ENCODE data around the gene CC2D2A. TPM values are rescaled to one million over a fixed set of nuclear protein-coding genes. Genes with fewer than 3 reads are reported as not detected.
A peak's percentile ranks its signal among the peaks of the same experiment; 100 is the strongest.

CC2D2A gene
- total and polyA plus RNA-seq, 10 of the 15 experiments (the other 5 are each of a cell fraction or from before 2014, with no cell fraction given), result 0.04 to 1.1 (median 0.26) TPM

- Histone ChIP-seq H3K4me3 (no peak overlapping the region), H4K20me1 (ENCODE audit: control insufficient read depth, insufficient read depth) (no peaks in the 10 kb centered on the region), H3K9ac (ENCODE audit: control insufficient read depth, insufficient read depth, low read length) (no peak overlapping the region), H3K9me3 (replicated peaks; ENCODE audit: control insufficient read depth, insufficient read depth, low read length) (no peaks in the 10 kb centered on the region), H3K27ac (ENCODE audit: control insufficient read depth, insufficient read depth) (no peak overlapping the region), H3K4me2 (ENCODE audit: control insufficient read depth, insufficient read depth) (peak overlapping the region; percentile 66), H3K79me2 (ENCODE audit: control insufficient read depth, insufficient read depth, low read length) (peaks cover 73% of the 10 kb centered on the region), H2AFZ (ENCODE audit: control insufficient read depth, low read depth, low read length) (no peak overlapping the region), H3K4me1 (ENCODE audit: control insufficient read depth, insufficient read depth, low read length) (peaks cover 25% of the 10 kb centered on the region), H3K36me3 (ENCODE audit: control insufficient read depth in 2 of 2, insufficient read depth in 2 of 2, low read length in 1 of 2) (no peaks in the 10 kb centered on the region), H3K27me3 (replicated peaks in 1 of 2; ENCODE audit: control insufficient read depth in 2 of 2, insufficient read depth in 2 of 2, low read length in 1 of 2) (no peaks in the 10 kb centered on the region)
- in situ Hi-C loops (cut with MboI), result no loop called here
- peak; percentile 40 for ATAC-seq
- RAD21 ChIA-PET (ENCODE audit: unreplicated experiment), result interaction anchor here (3.0 kb wide), 1 partner anchor 169 kb away, joined by 16 read pairs; no protein-coding TSS in a partner anchor
- DNase-seq (ENCODE audit: low read depth, low spot score), result no peak
- CTCF ChIA-PET, result interaction anchor here (0.7 to 1.4 kb wide), 4 partner anchors 12 to 485 kb away, joined by 3 to 4 read pairs (median 4); no protein-coding TSS in a partner anchor
- SMC1A ChIA-PET (ENCODE audit: uncharacterized antibody, unreplicated experiment), result interaction anchor here (0.6 to 1.8 kb wide), 6 partner anchors 14 to 490 kb away, joined by 3 to 6 read pairs (median 3); partner anchors contain the start of gene FAM200B
- TF ChIP-seq, protein P1, sequence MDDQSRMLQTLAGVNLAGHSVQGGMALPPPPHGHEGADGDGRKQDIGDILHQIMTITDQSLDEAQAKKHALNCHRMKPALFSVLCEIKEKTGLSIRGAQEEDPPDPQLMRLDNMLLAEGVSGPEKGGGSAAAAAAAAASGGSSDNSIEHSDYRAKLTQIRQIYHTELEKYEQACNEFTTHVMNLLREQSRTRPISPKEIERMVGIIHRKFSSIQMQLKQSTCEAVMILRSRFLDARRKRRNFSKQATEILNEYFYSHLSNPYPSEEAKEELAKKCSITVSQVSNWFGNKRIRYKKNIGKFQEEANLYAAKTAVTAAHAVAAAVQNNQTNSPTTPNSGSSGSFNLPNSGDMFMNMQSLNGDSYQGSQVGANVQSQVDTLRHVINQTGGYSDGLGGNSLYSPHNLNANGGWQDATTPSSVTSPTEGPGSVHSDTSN (IDR thresholded peaks at IDR 0.05; ENCODE audit: insufficient replicate concordance, low read depth, low read length), result no peak
- 0 out of 2 replicates have a peak, but pooled peaks have one; percentile 34 for TF ChIP-seq NFIC (IDR thresholded peaks at IDR 0.05; ENCODE audit: low read depth, low read length)
- TF ChIP-seq IRF4 (IDR thresholded peaks at IDR 0.05; ENCODE audit: low read depth, low read length), result 0 out of 2 replicates have a peak, but pooled peaks have one; percentile 19
- 0 out of 2 replicates have a peak, but pooled peaks have one; percentile 25 for TF ChIP-seq JUNB (IDR thresholded peaks at IDR 0.05)
- no peak for TF ChIP-seq NFYA (IDR thresholded peaks at IDR 0.05; ENCODE audit: borderline replicate concordance, low read depth, low read length)
- no peak for TF ChIP-seq STAT3 (IDR thresholded peaks at IDR 0.05; ENCODE audit: low read depth, low read length)
- TF ChIP-seq EP300 (IDR thresholded peaks at IDR 0.05; ENCODE audit: borderline replicate concordance in 1 of 2, control insufficient read depth in 1 of 2, low read depth in 2 of 2, low read length in 2 of 2), result no peak
- TF ChIP-seq SP1 (IDR thresholded peaks at IDR 0.05; ENCODE audit: low read depth, low read length), result no peak
- TF ChIP-seq NR2F1 (conservative IDR thresholded peaks at IDR 0.05), result no peak
- TF ChIP-seq RUNX3 (IDR thresholded peaks at IDR 0.05; ENCODE audit: low read length), result peak; percentile 33; the same call in 1 of the 2 replicates
- FAIRE-seq, result no peak
- no TSS peak for BruUV-seq (replicated peaks)
- WGBS (ENCODE audit: insufficient coverage, insufficient replicate concordance, low lambda C conversion rate, missing lambda C conversion rate), result 6% methylated on average over 2 of the region's 2 CpGs
- POLR2A ChIA-PET, result interaction anchor here (0.7 kb wide), 1 partner anchor 83 kb away, joined by 6 read pairs; no protein-coding TSS in a partner anchor
- intact Hi-C loops (cut with micrococcal nuclease; ENCODE audit: unreplicated experiment), result no loop called here
Measured at GRCh38 chr4:15648600-15648999, 178.9 kb downstream of the CC2D2A start.

All from GM12878 (cell line).